ENCODE data around the gene PITRM1.
A peak's percentile ranks its signal among the peaks of the same experiment; 100 is the strongest.
"Not testable (repeated sequence)": the region's sequence is repeated elsewhere in the genome, so short reads cannot be mapped to it uniquely, and the experiment has no call there.

PITRM1 gene

DNA sequence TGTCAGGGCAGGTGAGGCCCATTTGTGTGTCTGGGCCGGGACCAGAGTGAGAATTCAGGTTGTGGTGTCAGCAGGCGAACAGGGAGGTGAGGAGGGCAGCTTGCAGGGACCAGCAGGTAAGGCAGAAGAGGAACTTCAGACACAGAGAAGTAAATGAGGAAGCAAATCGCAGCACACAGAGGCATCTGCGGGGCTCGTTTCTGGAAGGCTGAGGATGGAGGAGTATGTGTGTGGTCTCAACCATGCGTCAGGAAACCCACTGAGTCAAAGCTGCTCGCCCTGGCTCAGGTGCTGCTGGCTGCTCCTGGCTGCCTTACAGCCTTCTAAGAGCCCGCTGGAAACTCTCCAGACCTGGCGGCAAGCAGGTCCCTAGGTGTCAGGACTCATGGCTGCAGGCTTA, 26.9 kb upstream of the PITRM1 start:
- no peak for DNase-seq (ENCODE audit: low read depth in 2 of 2)

- no peak for DNase-seq (ENCODE audit: low read depth in 2 of 2)
Measured at GRCh38 chr10:3198900-3199299, 26.3 kb upstream of the PITRM1 start.

GRCh38 chr10:3197348-3198003, 24.9 kb upstream of the PITRM1 start:
- peak; percentile 65 to 74 for DNase-seq (ENCODE audit: low read depth in 2 of 2)

- DNase-seq (ENCODE audit: low read depth in 2 of 2) = no peak
Measured at GRCh38 chr10:3196958-3197347, 24.4 kb upstream of the PITRM1 start.

GRCh38 chr10:3196482-3196881, 23.9 kb upstream of the PITRM1 start:
- DNase-seq (ENCODE audit: low read depth in 2 of 2) = no peak

GRCh38 chr10:3195726-3196125, 23.1 kb upstream of the PITRM1 start:
- DNase-seq (ENCODE audit: low read depth in 2 of 2) = no peak

DNA sequence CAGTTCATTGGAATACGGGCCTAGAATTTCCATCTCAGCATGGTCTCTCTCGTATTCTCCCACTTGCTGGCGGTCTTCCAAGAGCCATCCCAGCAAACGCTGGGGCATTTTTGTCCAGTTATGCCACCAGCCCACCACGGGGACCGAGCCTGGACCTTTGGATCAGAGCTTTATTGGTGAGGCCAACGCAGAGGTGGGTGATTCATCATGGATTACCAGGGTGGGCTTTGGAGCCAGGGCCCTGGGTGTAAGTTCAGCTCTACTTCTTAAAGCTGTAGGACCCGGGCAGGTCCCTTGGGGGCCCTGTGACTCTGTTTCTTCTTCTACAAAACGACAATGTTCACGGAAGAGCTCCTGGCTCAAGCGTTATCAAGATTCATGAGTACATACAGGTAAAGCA, 22.7 kb upstream of the PITRM1 start:
- no peak for DNase-seq (ENCODE audit: low read depth in 2 of 2)

- DNase-seq (ENCODE audit: low read depth in 2 of 2) = no peak
Measured at GRCh38 chr10:3194871-3195270, 22.3 kb upstream of the PITRM1 start.

DNA sequence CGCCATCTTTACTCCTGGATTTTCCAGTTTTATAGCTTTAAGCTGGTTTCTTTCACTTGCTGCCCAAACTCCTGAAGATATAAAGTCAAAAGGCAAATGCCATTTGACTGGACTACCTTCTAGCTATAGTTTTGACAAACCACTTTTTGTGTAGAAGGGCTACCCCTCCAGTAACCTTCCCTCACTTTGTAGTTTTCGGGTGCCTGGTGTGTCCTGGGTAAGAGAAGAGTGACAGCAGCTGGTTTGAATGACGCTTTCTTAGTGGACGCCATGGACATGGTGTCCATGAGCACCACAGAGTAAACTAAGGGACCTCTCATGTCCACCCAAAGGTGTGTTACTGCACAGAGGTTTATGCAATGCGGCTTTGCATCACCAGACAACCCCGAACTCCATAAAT, 21.2 kb upstream of the PITRM1 start:
- DNase-seq (ENCODE audit: low read depth in 2 of 2) = no peak

DNA sequence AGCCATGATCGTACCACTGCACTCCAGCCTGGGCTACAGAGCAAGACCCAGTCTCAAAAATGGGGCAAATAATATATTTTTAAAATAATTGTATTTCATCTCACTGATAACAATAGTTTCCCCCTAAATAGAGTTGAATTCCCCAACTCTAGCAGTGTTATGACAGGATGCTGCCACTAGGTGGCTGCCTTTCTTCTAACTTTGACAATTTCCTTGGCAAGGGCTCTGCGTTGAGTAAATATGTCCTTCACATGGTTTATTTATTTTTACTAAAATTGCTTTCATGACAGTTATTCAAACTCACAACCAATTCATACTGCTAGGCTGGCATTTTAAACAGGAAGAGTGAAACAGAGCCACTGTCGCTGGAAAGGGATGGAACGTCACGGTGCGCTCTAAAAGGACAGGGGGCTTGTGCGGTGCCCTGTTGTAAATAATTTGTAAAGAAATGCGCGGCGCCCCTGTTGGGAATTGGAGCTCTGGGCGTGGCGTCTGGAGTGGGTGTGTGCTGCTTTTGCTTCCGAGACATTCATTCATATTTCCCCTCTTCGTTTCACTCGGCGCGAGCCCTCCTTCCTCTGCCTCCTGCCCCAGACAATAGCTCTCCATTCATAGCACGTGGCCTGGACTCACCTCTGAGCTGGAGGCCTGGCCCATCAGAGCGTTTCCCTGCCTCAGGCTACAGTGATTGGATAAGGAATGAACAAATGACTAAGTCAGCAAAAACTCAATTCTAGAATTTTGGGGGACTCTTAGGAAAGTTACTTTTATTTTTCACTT, 20.5 kb upstream of the PITRM1 start:
- DNase-seq (ENCODE audit: low read depth in 2 of 2) = peak in 1 of 2 donors; percentile 36

DNA sequence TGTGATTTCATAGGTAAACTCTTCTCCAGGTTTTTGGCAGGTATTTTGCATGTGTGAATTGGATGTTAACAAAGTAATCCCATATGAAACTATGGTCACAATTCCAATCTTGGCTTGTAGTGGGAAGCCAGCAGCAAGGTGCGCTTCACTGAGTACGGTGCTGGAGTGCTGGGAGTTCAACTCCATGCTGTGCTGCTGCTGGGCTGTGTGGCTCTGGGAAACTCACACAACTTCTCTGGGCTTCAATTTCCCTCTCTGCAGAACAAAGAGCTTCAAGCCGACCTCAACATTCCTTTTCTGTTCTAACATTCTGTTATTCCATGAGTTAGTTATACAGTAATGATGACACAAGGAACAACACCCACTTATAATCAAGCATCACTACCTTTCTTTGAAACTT, 18.2 kb upstream of the PITRM1 start:
- no peak for DNase-seq (ENCODE audit: low read depth in 2 of 2)

- DNase-seq (ENCODE audit: low read depth in 2 of 2) = not testable (repeated sequence)
Measured at GRCh38 chr10:3187229-3187628, 14.6 kb upstream of the PITRM1 start.

DNA sequence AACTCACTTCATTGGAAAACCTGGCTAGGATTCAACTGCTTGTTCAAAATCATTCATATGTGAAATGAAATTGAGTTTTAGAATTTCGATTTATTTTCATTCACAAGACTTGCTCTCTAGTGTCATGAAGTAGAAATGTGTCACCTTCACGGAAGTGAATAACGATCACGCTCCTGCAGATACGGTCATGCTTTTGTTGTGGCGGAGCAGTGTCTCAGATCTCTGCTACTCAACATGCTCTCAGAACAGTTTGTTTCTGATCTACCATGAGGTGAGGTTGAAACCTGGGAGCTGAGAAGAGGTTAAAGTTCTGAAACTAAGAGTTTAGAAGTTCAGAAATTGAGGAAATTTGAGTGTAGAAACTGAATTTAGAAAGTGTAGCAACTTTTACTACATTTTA, 13.8 kb upstream of the PITRM1 start:
- no peak for DNase-seq (ENCODE audit: low read depth in 2 of 2)

DNA sequence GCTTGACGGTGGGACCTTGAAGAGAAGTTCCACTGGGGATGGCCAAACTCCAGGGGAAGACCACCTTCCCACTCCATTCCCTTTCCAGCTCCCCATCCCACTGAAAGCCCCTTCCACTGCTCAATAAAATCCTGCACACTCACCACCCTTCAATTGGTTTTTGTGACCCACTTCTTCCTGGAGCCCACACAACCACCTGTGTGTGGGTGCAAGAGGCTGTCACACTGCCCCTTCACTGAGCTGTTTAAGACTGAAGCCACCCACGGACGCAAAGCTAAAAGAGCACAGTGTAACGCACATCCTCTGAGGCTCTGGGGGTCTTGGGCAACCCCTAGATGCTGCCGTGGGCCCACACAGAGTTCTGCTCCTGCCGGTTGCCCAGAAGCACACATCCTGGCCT, 12.8 kb upstream of the PITRM1 start:
- DNase-seq (ENCODE audit: low read depth in 2 of 2) = no peak

DNA sequence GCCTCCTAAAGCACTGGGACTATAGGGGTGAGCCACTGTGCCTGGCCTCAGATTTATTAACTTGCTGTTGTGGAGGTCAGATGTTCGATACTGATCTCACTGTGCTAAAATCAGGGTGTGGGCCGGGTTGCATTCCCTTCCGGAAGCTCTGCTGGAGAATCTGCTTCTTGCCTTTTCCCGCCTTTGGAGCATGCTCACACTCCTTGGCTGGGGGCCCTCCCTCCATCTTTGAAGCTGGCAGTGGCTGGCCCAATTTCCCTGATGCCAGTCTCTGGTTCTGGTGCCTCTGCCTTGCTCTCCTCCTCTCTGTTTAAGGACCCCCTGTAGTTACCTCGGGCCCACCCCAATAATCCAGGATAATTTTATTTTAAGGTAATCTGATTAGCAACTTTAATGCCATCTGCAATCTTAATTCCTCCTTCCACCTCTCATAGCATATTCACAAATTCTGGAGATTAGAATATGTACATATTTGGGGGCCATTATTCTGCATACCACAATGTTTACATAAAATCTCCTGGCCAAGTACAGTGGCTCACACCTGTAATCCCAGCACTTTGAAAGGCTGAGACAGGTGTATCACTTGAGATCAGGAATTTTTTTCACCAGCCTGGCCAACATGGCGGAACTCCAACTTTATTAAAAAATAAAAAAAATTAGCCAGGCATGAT, 7.9 kb upstream of the PITRM1 start:
- DNase-seq (ENCODE audit: low read depth in 2 of 2) = no peak

GRCh38 chr10:3179174-3179573, 6.6 kb upstream of the PITRM1 start:
- no peak for DNase-seq (ENCODE audit: low read depth in 2 of 2)

DNA sequence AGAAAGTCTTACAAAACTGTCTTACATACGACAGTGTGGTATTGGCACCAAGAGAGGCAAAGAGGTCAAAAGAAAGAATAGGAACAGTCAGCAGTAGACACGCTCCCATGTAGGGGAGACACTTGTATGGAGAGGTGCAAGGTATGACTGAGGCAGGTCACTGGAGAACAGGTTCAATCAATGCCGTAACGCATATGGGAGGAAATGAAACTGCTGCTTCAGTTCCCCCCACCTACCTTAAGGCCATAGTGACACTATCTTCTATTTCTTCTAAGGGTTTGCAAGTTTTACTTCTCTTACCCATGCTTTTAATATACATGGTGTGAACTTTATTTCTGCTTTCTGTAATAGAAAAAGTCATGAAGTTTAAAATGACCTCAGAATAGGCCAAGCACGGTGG, 5.5 kb upstream of the PITRM1 start:
- DNase-seq (ENCODE audit: low read depth in 2 of 2) = no peak

- peak; percentile 57 to 74 for DNase-seq (ENCODE audit: low read depth in 2 of 2)
Measured at GRCh38 chr10:3173171-3173878, 743 bp upstream of the PITRM1 start.

DNA sequence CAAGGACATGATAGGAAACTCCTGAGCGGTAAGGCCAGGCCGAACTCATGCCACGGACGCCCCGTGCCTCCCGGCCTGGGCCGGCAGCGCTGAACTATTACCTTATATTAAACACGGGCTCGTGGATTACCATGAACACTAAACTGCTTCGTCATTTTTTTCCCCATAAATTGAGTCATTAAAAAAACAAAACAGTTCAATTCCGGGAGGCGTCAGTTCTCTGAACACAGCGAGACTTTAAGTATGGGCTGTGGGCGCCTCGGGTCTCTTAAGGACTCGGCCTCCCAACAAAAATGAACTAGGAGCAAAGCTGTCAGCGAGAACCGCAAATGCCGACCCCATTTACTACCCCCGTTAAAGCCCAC, 519 bp downstream of the PITRM1 start:
- DNase-seq (ENCODE audit: low read depth in 2 of 2) = peak in 1 of 2 donors; percentile 28

- DNase-seq (ENCODE audit: low read depth in 2 of 2) = not testable (repeated sequence)
Measured at GRCh38 chr10:3171488-3171887, 1.1 kb downstream of the PITRM1 start.

DNA sequence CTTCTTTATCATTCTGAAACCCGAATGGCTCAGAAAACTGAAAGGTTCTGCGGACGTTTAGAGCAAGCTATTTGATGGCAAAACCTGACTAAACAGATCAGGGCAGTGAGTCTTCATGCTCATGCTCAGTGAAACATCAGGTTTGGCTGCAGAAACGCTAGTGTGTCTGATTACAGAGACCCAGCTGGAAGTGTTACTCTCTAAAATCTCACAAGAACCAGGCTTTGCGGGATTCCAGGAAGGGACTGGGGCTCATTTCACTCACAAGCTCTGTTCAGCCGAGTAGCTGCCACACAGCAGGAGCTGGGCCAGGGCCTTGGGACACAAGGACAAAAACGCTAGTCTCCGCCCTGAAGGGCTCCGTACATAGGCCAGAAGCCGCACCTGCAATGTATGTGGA, 2.9 kb downstream of the PITRM1 start:
- DNase-seq (ENCODE audit: low read depth in 2 of 2) = no peak

- DNase-seq (ENCODE audit: low read depth in 2 of 2) = no peak
Measured at GRCh38 chr10:3169271-3169670, 3.3 kb downstream of the PITRM1 start.

Data from stimulated activated CD8-positive, alpha-beta memory T cell treated with anti-CD3 and anti-CD28 coated beads, Interleukin-2, amount 100 ng/mL, for 48 hours (primary cell).